ENCODE data around the gene CDH4.

CDH4 gene

DNA sequence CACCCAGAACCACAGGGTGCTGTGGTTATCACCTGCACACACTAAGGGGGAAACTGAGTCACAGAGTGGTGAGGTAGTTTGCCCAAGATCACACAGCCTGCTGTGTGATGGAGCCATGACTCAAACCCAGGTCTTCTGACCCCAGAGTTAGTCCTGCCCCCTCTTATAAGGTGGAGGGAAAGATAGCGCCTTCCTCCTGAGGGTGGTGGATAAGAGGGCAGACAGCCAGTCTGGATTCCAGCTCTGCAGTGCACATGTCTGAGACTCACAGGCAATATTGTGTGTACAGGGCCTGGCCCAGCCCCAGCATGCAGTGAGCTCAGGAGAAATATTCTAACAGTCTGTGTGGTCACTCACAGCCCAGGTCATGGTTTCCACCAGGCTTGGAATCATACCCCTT, 393.7 kb downstream of the CDH4 start:
- ChIA-PET CTCF (no interaction called here), POLR2A (no interaction called here)
- DNase-seq (ENCODE audit: extremely low spot score), result no peak
- TF ChIP-seq, protein P1, sequence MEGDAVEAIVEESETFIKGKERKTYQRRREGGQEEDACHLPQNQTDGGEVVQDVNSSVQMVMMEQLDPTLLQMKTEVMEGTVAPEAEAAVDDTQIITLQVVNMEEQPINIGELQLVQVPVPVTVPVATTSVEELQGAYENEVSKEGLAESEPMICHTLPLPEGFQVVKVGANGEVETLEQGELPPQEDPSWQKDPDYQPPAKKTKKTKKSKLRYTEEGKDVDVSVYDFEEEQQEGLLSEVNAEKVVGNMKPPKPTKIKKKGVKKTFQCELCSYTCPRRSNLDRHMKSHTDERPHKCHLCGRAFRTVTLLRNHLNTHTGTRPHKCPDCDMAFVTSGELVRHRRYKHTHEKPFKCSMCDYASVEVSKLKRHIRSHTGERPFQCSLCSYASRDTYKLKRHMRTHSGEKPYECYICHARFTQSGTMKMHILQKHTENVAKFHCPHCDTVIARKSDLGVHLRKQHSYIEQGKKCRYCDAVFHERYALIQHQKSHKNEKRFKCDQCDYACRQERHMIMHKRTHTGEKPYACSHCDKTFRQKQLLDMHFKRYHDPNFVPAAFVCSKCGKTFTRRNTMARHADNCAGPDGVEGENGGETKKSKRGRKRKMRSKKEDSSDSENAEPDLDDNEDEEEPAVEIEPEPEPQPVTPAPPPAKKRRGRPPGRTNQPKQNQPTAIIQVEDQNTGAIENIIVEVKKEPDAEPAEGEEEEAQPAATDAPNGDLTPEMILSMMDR (IDR thresholded peaks at IDR 0.05; ENCODE audit: control extremely low read depth, extremely low read depth, low read depth, missing control alignments), result no peak

GRCh38 chr20:61646453-61646852, 394.4 kb downstream of the CDH4 start:
- TF ChIP-seq, protein P1 (IDR thresholded peaks at IDR 0.05; ENCODE audit: control extremely low read depth, extremely low read depth, low read depth, missing control alignments), result no peak
- ChIA-PET POLR2A (no interaction called here), CTCF (no interaction called here)
- DNase-seq (ENCODE audit: extremely low spot score), result no peak

DNA sequence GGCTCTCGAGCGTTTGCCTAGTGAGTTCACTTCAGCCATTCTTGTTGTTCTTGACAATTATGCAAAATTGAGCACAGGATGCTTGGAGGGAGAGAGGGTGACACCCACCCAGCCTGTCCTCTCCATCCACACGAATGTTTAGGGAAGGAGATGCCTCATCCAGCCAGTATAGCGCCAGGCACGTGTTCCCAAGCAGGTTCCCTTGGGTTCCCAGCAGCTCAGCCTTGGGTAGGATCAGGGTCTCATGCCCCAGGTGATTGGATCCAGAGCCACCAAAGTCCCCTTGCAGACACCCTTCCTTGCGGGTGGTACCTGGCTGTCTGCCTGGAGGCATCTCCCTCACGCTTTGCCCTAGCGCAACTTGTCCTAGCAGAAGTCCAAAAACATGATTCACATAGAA, 394.9 kb downstream of the CDH4 start:
- POLR2A ChIA-PET, result no interaction called here
- no peak for DNase-seq (ENCODE audit: extremely low spot score)
- CTCF ChIA-PET, result no interaction called here
- TF ChIP-seq, protein P1 (IDR thresholded peaks at IDR 0.05; ENCODE audit: control extremely low read depth, extremely low read depth, low read depth, missing control alignments), result no peak

DNA sequence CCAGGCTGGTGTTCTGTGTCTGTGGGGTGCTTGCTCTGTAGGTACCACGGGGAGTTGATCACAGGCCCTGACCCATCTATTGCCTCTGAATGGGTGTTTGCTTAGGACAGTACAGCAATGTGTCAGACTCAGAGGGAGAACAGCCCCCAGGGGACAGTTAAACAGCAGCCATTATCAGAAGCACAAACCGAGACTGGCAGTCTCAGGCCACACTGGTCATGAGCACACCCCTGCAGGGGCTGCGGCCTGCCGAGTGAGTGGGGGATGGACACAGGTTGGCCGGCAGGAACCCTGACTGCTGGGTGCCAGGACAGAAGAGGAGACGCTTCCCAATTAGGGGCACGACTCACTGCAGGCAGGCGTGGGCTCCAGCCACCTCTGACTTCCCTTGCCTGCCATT, 395.6 kb downstream of the CDH4 start:
- POLR2A ChIA-PET, result no interaction called here
- no peak for DNase-seq (ENCODE audit: extremely low spot score)
- TF ChIP-seq, protein P1 (IDR thresholded peaks at IDR 0.05; ENCODE audit: control extremely low read depth, extremely low read depth, low read depth, missing control alignments), result no peak
- CTCF ChIA-PET, result no interaction called here

- CTCF ChIA-PET, result no interaction called here
- DNase-seq (ENCODE audit: extremely low spot score), result no peak
- TF ChIP-seq, protein P1 (IDR thresholded peaks at IDR 0.05; ENCODE audit: control extremely low read depth, extremely low read depth, low read depth, missing control alignments), result no peak
- POLR2A ChIA-PET, result no interaction called here
Observed at GRCh38 chr20:61649105-61649859, 397.2 kb downstream of the CDH4 start.

DNA sequence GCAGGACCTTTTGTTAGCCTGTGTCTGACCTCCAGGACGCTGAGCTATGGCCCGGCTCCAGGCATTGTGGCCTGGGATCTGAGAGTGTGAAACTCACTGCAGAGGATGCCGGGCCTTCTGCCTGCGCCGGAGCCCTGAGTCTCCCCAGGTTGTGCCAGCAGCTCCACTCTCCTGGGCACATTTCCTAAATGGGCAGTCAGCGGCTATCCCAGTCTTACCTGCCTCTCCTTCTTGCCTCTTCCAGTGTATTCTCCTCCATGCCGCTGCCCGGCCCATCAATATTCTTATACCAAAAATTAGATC, 397.8 kb downstream of the CDH4 start:
- TF ChIP-seq, protein P1 (IDR thresholded peaks at IDR 0.05; ENCODE audit: control extremely low read depth, extremely low read depth, low read depth, missing control alignments), result no peak
- DNase-seq (ENCODE audit: extremely low spot score), result no peak
- ChIA-PET CTCF (no interaction called here), POLR2A (no interaction called here)
